CD4-positive, alpha-beta T cell treated with Interleukin-1 beta for 1 hour (primary cell): ENCODE measurements around the gene GNAL.

Experiments
- DNase-seq, 2 donors: peaks; one replicate each; pipeline ENCODE4 v3.0.0-alpha.2; 2020 to 2022

GNAL gene

GRCh38 chr18:11729556-11729955 lies 40.5 kb downstream of the GNAL start:
- DNase-seq = no peak

- DNase-seq = peak; percentile 61 to 63
These were observed 44.0 kb downstream of the GNAL start for GRCh38 chr18:11733031-11733430.

GRCh38 chr18:11736656-11737055 lies 47.6 kb downstream of the GNAL start:
- DNase-seq = no peak

- no peak for DNase-seq
These were observed 50.8 kb downstream of the GNAL start for GRCh38 chr18:11739893-11740292.

- no peak for DNase-seq
These were observed 51.4 kb downstream of the GNAL start for GRCh38 chr18:11740461-11740860.

GRCh38 chr18:11741505-11742145 lies 52.6 kb downstream of the GNAL start:
- DNase-seq = peak in 1 of 2 donors; percentile 11

GRCh38 chr18:11745521-11745920 lies 56.5 kb downstream of the GNAL start:
- no peak for DNase-seq

- no peak for DNase-seq
These were observed 58.2 kb downstream of the GNAL start for GRCh38 chr18:11747286-11747685.

GRCh38 chr18:11747731-11748130 lies 58.7 kb downstream of the GNAL start:
- DNase-seq = no peak

GRCh38 chr18:11749305-11749704 lies 60.2 kb downstream of the GNAL start:
- no peak for DNase-seq

GRCh38 chr18:11750171-11750570 lies 61.1 kb downstream of the GNAL start:
- DNase-seq = no peak

- no peak for DNase-seq
These were observed 61.7 kb downstream of the GNAL start for GRCh38 chr18:11750581-11751310.

- DNase-seq = no peak
These were observed 62.5 kb downstream of the GNAL start for GRCh38 chr18:11751341-11752115.

- DNase-seq = no peak
These were observed 63.2 kb downstream of the GNAL start for GRCh38 chr18:11752116-11752911.

- no peak for DNase-seq
These were observed 65.9 kb downstream of the GNAL start for GRCh38 chr18:11754979-11755378.

GRCh38 chr18:11757084-11757590 lies 68.1 kb downstream of the GNAL start:
- DNase-seq = no peak

- no peak for DNase-seq
These were observed 70.4 kb downstream of the GNAL start for GRCh38 chr18:11759456-11759855.

GRCh38 chr18:11760498-11761167 lies 71.6 kb downstream of the GNAL start:
- peak in 1 of 2 donors; percentile 5 for DNase-seq

GRCh38 chr18:11761553-11761952 lies 72.5 kb downstream of the GNAL start:
- DNase-seq = no peak

GRCh38 chr18:11762429-11762828 lies 73.4 kb downstream of the GNAL start:
- no peak for DNase-seq

GRCh38 chr18:11767329-11767728 lies 78.3 kb downstream of the GNAL start:
- DNase-seq = no peak

GRCh38 chr18:11767935-11768334 lies 78.9 kb downstream of the GNAL start:
- no peak for DNase-seq
